A549 treated with AZD2906 at 1 μM for 4 hours (cell line): Measurements from ENCODE around the gene PPAN. TPM values are rescaled to one million over a fixed set of nuclear protein-coding genes. Genes with fewer than 3 reads are reported as not detected.

Source experiments
- total RNA-seq: library from RNA; stranded (reverse); fragments of 200-300 nt; extraction: Qiagen RNA extraction; gene quantifications from 5 replicates; pipeline ENCODE4 v1.2.3, GENCODE V29; 2022

Gene PPAN, protein sequence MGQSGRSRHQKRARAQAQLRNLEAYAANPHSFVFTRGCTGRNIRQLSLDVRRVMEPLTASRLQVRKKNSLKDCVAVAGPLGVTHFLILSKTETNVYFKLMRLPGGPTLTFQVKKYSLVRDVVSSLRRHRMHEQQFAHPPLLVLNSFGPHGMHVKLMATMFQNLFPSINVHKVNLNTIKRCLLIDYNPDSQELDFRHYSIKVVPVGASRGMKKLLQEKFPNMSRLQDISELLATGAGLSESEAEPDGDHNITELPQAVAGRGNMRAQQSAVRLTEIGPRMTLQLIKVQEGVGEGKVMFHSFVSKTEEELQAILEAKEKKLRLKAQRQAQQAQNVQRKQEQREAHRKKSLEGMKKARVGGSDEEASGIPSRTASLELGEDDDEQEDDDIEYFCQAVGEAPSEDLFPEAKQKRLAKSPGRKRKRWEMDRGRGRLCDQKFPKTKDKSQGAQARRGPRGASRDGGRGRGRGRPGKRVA
- total RNA-seq = 38.9 to 56.7 TPM (median 51.1 TPM) in 5 replicates

DNA sequence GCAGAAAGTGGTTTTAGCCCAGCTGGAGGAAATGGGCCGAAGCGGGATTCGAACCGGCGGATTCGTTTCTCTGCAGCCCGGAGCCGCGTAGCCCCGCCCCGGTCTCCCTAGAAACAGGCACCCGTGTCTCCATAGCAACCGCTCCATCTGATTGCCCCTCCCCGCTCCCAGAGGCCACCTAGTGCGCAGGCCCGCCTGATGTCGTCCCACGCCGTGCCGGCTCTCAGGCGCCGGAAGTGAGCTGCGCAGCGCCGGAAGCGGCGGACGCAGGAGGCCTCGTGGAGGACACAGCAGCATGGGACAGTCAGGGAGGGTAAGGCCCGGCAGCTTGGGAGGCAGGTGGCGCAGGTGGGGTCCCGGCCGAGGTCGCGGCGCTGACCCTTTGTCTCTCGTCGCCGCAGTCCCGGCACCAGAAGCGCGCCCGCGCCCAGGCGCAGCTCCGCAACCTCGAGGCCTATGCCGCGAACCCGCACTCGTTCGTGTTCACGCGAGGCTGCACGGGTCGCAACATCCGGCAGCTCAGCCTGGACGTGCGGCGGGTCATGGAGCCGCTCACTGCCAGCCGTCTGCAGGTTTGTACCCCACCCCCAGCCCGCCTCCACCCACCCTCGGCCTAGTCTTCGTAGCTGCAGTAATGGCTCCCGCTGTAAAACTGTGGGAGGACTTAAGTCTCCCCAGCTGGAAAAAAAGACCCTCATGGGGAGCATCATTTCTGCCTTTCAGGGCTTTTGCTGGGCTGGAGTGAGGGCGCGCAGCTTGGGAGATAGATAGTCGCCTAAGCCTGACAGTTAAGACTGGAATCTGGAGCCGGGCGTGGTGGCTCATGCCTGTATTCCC is at the start of gene PPAN:
PPAN (plus strand) TSS at position 263 of the 837 bp plus-strand sequence; CDS start at position 296, 33 bp downstream.

GRCh38 chr19:10085641-10086590 is 20.2 kb upstream of the PPAN start, which contains the start of gene SHFL:
Gene SHFL, plus strand, starts transcription at chr19:10086317. Its CDS starts 111 bp downstream, at chr19:10086428.

GRCh38 chr19:10111405-10111811 is 5.2 kb downstream of the PPAN start, which contains the start of gene P2RY11:
Gene P2RY11, plus strand, starts transcription at chr19:10111693. Its CDS starts 29 bp downstream, at chr19:10111722.

Other genes starting within 250 kb of the PPAN start
- gene OLFM2, start 169.8 kb upstream of the PPAN start, total RNA-seq = 8.4 to 11.8 TPM (median 10.2 TPM) in 5 replicates
- 2.6 to 3.6 TPM (median 2.9 TPM) in 5 replicates for gene COL5A3, start 95.9 kb upstream of the PPAN start, total RNA-seq
- gene RDH8, start 92.9 kb upstream of the PPAN start, total RNA-seq = 0.07 to 0.31 TPM (median 0.26 TPM) in 5 replicates
- 6.6 to 7.5 TPM (median 7.3 TPM) in 5 replicates for gene SHFL, start 20.0 kb upstream of the PPAN start, total RNA-seq
- gene ANGPTL6, start 3.7 kb upstream of the PPAN start, total RNA-seq = 0.05 to 0.10 TPM (median 0.08 TPM) in 5 replicates
- gene P2RY11, start 5.3 kb downstream of the PPAN start, total RNA-seq = 5.2 to 12.0 TPM (median 7.1 TPM) in 5 replicates
- gene EIF3G, start 13.5 kb downstream of the PPAN start, total RNA-seq = 151 to 180 TPM (median 165 TPM) in 5 replicates
- 52.4 to 61.5 TPM (median 57.3 TPM) in 5 replicates for gene DNMT1, start 88.6 kb downstream of the PPAN start, total RNA-seq
- gene S1PR2, start 125.0 kb downstream of the PPAN start, total RNA-seq = 0.38 to 1.1 TPM (median 0.68 TPM) in 5 replicates
- 53.8 to 80.9 TPM (median 73.2 TPM) in 5 replicates for gene MRPL4, start 145.9 kb downstream of the PPAN start, total RNA-seq
- gene ICAM1, start 164.8 kb downstream of the PPAN start, total RNA-seq = 2.5 to 5.4 TPM (median 3.9 TPM) in 5 replicates
- gene ICAM4, start 180.6 kb downstream of the PPAN start, total RNA-seq = 0.08 to 0.12 TPM (median 0.11 TPM) in 4 of 5 replicates, not detected in the other
- 0.58 to 1.0 TPM (median 0.84 TPM) in 5 replicates for gene ICAM5, start 183.6 kb downstream of the PPAN start, total RNA-seq
- gene ZGLP1, start 203.5 kb downstream of the PPAN start, total RNA-seq = 0.79 to 2.7 TPM (median 1.7 TPM) in 5 replicates
- gene FDX2, start 209.7 kb downstream of the PPAN start, total RNA-seq = 17.5 to 35.4 TPM (median 33.0 TPM) in 5 replicates
- gene RAVER1, start 227.2 kb downstream of the PPAN start, total RNA-seq = 22.9 to 30.6 TPM (median 28.8 TPM) in 5 replicates
- gene ICAM3, start 233.3 kb downstream of the PPAN start, total RNA-seq = 6.2 to 9.8 TPM (median 8.2 TPM) in 5 replicates